ENCODE measurements around the gene PRPF40B.

Gene PRPF40B

DNA sequence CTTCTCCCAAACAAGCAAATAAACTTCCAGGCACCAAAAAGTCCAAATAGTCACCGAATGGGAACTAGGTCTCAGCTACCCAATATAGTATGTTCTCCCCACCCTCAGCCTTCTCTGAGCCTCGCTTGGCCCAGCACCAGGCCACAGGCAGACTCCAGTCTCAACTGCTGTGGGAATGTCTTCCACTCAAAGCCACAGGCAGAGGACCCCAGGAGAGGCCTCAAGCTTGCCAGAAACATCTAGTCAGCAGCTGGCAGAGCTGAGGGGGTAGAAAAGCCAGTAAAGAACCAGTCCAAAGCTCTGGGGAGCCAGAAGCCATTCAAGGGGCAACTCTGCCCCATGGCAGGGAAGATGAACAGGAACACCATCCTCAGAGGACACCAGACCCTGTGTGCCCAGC, 42.0 kb downstream of the PRPF40B start:
- DNase-seq (ENCODE audit: low read depth): no peak

DNA sequence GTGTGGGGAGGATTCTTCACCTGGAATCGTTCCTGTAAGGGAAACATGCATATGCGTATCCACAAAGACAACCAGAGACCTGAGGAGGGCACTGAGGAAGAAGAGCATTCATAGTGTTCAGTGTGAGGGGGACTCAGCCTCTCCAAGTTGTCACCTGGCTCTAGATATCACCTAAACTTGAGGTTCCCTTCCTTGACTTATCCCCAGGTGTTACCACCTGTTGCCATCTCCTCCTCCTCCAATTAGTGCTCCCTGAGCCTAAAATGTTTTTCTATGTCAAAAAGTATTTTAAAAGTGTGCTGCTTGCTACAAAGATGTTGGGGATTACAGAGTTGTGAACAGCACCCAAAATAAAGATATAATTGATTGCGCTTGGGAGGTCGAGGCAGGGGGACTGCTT, 42.8 kb downstream of the PRPF40B start:
- DNase-seq (ENCODE audit: low read depth): no peak
- TF ChIP-seq, protein P1, sequence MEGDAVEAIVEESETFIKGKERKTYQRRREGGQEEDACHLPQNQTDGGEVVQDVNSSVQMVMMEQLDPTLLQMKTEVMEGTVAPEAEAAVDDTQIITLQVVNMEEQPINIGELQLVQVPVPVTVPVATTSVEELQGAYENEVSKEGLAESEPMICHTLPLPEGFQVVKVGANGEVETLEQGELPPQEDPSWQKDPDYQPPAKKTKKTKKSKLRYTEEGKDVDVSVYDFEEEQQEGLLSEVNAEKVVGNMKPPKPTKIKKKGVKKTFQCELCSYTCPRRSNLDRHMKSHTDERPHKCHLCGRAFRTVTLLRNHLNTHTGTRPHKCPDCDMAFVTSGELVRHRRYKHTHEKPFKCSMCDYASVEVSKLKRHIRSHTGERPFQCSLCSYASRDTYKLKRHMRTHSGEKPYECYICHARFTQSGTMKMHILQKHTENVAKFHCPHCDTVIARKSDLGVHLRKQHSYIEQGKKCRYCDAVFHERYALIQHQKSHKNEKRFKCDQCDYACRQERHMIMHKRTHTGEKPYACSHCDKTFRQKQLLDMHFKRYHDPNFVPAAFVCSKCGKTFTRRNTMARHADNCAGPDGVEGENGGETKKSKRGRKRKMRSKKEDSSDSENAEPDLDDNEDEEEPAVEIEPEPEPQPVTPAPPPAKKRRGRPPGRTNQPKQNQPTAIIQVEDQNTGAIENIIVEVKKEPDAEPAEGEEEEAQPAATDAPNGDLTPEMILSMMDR (IDR thresholded peaks at IDR 0.05; ENCODE audit: low read length, missing control alignments): no peak
- no peak overlapping the region for H3K4me3 ChIP-seq (replicated peaks; ENCODE audit: low read depth, low read length)

More for the DNA sequence above, 42.0 kb downstream of the PRPF40B start:
- TF ChIP-seq, protein P1 (IDR thresholded peaks at IDR 0.05; ENCODE audit: low read length, missing control alignments): no peak
- H3K4me3 ChIP-seq (replicated peaks; ENCODE audit: low read depth, low read length): no peak overlapping the region

DNA sequence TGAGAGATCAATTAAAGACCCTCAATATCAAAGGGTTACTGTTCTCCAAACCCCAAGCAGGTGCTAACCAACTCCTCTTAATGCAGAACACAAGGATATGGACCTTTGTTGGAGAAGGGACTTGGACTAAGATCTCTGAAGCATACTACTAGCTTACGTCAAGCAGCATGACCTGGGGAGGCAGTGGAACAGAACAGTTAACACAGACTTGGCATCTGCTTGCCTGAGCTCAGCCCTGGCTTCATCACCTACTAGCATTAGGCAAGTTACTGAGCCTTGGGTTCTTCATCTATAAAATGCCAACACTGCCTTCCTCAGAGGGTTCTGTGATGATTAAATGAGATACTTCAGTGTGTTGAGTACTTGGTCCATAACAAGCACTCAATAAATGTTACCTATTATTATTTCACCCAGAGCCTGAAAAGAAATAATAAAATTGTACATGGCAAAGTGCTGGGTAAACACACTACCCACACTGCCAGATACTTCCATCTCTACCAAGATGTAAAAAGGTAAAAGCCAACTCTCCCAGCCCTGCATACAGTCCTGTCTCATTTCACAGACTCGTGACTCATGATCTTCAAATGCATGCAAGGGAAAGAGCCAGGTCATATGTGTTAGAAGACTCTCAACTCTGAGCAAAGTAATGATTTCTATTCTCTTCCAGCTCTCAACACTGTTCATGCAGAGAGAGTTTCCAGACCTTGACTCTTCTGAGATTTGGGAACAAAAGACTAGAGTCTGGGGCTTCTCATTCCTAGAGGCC, 44.1 kb downstream of the PRPF40B start:
- TF ChIP-seq, protein P1 (IDR thresholded peaks at IDR 0.05; ENCODE audit: low read length, missing control alignments): no peak
- DNase-seq (ENCODE audit: low read depth): peak; percentile 46
- no peak overlapping the region for H3K4me3 ChIP-seq (replicated peaks; ENCODE audit: low read depth, low read length)

DNA sequence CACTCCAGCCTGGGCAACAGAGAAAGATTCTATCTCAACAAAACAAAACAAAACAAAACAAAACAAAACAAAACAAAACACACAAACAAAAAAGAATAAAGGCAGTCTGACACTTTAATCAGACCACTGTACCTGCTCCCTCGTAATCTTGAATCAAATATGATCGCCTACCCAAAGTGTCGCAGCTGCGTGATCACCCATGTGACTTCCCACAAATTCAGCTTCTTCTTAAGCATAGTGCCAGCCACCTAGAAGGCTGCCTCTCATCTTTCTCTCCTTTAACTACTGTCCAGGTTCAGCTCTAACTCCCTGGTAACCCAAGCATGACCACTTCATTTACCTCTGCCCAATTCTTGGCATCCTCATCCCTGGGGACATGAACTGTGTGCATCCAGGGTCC, 46.4 kb downstream of the PRPF40B start:
- DNase-seq (ENCODE audit: low read depth): no peak
- H3K4me3 ChIP-seq (replicated peaks; ENCODE audit: low read depth, low read length): no peak overlapping the region
- TF ChIP-seq, protein P1 (IDR thresholded peaks at IDR 0.05; ENCODE audit: low read length, missing control alignments): no peak

DNA sequence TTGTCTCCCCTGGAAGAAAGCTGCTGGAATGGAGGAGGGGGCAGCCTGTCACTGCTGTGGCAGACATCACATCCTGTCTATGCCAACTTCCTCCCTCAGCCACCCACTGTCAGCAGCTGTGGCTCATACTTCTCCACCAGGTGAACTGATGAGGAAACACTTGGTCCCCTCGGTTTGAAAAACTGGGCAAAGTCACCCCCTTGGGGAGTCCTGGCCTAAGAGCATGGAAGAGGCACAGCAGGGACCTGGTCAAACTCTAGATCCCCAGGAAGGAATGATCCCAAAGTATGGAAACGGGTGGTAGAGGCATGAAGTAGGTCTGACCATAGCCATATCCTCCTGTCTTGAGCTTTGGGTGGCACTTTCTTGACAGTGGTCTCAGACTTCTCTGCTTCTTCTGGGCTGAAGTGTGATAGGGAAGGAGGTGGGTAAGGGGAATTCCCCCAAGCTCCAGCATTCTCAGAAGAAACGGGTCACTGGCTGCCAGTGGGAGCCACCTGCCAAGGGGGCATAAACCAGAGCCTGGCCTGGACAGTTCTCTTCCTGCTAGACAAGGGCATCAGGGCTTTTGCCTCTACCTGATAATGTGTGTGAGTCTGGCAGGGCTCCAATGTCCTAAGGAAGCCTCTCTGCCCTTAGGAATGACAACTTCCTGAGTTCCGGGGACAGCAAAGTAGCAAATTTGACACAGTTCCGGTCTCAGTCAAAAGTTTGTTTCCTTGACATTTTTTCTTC, 47.8 kb downstream of the PRPF40B start:
- H3K4me3 ChIP-seq (replicated peaks; ENCODE audit: low read depth, low read length): no peak overlapping the region

DNA sequence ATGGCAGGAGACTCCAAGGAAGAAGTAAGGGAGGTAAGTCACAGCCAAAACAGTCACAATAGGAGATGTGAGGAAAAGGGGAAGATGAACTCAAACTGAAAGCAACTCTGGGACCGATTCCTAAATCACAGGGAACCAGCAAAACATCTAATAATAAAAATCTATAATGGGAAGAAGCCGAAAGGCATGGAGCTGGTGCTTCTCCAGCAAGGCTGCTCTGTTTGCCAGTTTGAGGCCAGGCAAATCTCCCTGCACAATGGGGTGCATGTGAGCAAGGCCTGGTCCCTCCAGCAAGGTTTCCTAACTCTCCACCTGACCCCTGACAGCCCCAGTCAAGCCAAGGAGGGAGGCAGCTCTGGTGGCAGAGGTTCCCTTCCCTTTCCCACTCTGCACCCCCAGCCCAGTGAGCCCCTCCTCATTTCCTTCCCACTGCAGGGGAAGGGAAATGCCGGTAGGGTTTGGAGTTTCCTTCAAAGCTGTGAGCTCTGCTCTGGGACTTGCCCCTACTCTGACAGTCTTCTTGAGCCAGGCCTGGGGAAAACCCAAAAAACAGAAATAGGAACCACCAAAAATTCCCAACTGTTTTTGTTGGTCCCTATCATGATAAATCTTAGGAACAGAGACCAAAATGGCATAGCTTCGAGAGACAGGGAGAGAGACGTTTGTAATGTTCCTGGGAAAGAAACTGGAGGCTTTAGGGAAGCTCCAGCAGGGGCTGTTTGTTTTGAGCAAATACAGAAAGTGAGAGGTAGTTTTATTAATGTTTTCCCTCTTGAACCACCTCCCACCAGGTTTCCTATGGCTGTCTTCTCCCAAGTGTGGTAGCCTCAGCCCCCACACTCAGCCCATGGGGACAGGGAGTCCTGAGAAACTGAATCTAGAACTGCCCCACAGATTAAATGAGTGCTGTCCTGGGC, 49.2 kb downstream of the PRPF40B start:
- no peak overlapping the region for H3K4me3 ChIP-seq (replicated peaks; ENCODE audit: low read depth, low read length)
- DNase-seq (ENCODE audit: low read depth): no peak
- TF ChIP-seq, protein P1 (IDR thresholded peaks at IDR 0.05; ENCODE audit: low read length, missing control alignments): no peak

More for the DNA sequence above, 47.8 kb downstream of the PRPF40B start:
- TF ChIP-seq, protein P1 (IDR thresholded peaks at IDR 0.05; ENCODE audit: low read length, missing control alignments): no peak
- no peak for DNase-seq (ENCODE audit: low read depth)

Data from fibroblast of pulmonary artery (primary cell).